Measurements from ENCODE around the gene KLK10. TPM values are rescaled to one million over a fixed set of nuclear protein-coding genes. Genes with fewer than 3 reads are reported as not detected.

The KLK10 gene
- total RNA-seq, 3 donors from 2014 or later: not detected

DNA sequence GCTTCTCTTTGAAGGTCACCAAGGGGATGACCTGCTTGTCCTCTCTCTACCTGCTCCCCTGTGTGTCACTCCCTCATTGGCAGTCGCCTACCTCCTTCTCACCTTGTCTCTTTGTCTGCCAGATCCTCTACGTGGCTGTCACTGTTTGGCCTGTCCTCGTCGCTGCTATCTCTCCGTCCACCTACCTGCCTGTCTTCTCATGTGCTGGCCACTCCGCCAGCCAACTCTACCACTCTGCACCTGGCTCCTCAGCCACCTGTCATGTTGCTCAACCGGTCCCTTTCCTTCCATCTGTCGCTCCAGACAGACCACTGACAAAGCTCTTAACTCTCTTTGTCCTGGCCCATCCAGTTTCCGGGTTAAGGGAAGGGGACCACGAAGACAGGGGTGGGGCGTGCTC lies 15.2 kb upstream of the KLK10 start, which contains the start of gene KLK12:
Gene KLK12, minus strand, starts transcription at position 299 of the 400 bp plus-strand sequence. CDS start 381 bp downstream, outside the sequence.
- H3K36me3 Mint-ChIP-seq (ENCODE audit: insufficient read depth): no peaks in the 10 kb centered on the region
- H3K4me1 Mint-ChIP-seq (ENCODE audit: low read depth): no peaks in the 10 kb centered on the region
- ATAC-seq (no peak), DNase-seq (no peak)
- peaks cover 37% of the 10 kb centered on the region for H3K27me3 Mint-ChIP-seq (ENCODE audit: low read depth)
- no peaks in the 10 kb centered on the region for H3K9me3 Mint-ChIP-seq
- no peak within 1 kb of the TSS for H3K4me3 Mint-ChIP-seq

DNA sequence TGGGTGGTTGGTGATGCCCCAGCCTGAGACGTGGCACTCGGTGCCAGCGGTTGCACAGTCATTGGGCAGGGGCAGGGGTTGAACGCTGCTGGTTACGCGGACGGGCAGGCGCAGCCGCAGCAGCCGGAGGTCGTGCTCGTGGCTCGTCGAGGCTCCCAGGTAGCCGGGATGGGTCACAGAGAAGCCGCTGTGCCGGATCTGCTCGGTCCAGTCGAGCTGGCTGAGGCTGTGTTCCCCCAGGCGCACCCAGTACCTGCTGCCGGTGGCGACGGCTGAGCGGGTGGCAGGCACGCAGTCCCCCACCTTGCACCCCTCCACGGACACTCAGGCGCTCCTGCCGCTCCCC lies 12.3 kb upstream of the KLK10 start:
- Mint-ChIP-seq H3K4me3 (no peak overlapping the region), H3K27me3 (ENCODE audit: low read depth) (peaks cover 51% of the 10 kb centered on the region), H3K4me1 (ENCODE audit: low read depth) (no peaks in the 10 kb centered on the region), H3K36me3 (ENCODE audit: insufficient read depth) (no peaks in the 10 kb centered on the region), H3K9me3 (no peaks in the 10 kb centered on the region)
- ATAC-seq (no peak), DNase-seq (no peak)

DNA sequence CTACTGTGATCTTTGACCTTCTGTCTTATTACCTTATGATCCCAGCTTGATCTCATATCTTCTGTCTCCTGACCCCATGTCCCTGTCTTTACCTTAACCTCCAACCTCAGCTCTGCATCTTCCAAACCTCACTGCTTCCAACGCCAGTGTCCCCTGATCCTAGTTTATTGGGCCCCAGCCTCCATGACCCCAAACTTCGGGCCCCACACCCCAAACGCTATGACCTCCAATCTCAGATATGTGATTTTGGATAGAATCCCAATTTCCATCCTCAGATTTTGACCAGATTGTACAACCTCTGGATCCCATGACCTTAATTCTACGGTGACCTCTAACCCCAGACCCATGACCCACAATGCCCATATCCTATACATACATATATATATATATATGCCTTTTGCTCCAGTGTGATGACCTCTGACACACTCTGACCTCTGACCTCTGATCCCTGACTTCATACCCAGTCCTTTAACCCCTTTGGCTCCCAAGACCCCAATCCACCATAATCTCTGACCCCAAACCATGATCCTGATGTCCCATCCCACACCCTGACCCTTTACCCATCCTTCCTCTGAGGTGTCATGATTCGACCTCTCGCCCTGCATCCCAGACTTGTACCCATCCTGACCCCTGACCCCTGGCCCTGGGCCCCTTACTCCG lies 11.8 kb upstream of the KLK10 start:
- no peak for ATAC-seq
- no peaks in the 10 kb centered on the region for H3K36me3 Mint-ChIP-seq (ENCODE audit: insufficient read depth)
- DNase-seq: no peak
- no peaks in the 10 kb centered on the region for H3K4me1 Mint-ChIP-seq (ENCODE audit: low read depth)
- no peak overlapping the region for H3K4me3 Mint-ChIP-seq
- H3K9me3 Mint-ChIP-seq: no peaks in the 10 kb centered on the region
- H3K27me3 Mint-ChIP-seq (ENCODE audit: low read depth): peaks cover 54% of the 10 kb centered on the region

DNA sequence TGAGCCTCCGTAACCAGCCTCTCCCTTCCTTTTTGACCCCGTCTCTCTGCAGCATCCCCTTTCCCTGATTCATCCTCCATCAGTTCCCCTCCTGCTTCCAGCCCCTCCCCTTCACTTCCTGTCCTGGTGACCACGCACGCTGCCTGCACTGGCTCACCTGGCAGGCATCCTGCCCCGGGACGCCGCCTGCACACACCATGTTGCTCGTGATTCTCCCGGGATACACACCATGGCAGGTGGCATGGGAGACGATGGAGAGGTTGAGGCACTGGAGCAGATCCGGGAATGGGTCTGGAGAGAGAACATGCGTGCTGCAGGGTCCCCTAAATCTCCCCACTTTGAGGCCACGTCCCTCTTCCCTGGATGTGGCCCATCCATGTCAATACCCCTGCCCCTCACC lies 11.1 kb upstream of the KLK10 start:
- H3K36me3 Mint-ChIP-seq (ENCODE audit: insufficient read depth): no peaks in the 10 kb centered on the region
- ATAC-seq: no peak
- no peak for DNase-seq
- H3K4me1 Mint-ChIP-seq (ENCODE audit: low read depth): no peaks in the 10 kb centered on the region
- no peaks in the 10 kb centered on the region for H3K9me3 Mint-ChIP-seq
- H3K4me3 Mint-ChIP-seq: no peak overlapping the region
- H3K27me3 Mint-ChIP-seq (ENCODE audit: low read depth): peaks cover 55% of the 10 kb centered on the region

DNA sequence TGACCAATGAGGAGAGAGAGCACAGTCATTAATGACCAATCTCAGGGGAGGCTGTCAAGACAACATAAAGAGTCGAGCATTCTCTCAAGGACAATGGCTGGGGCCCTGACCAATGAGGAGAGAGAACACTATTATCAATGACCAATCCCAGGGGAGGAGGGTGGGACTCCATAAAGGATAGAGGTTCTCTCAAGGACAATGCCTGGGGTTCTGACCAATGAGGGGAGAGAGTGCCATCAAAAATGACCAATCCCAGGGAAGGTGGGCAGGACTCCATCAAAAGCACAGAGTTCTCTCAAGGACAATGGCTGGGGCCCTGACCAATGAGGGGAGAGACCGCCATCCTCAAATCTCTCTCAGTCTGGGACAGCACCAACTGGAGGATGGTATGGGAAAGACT lies 10.2 kb upstream of the KLK10 start:
- Mint-ChIP-seq H3K27me3 (ENCODE audit: low read depth) (peaks cover 57% of the 10 kb centered on the region), H3K4me1 (ENCODE audit: low read depth) (no peaks in the 10 kb centered on the region), H3K9me3 (no peaks in the 10 kb centered on the region), H3K4me3 (no peak overlapping the region), H3K36me3 (ENCODE audit: insufficient read depth) (no peaks in the 10 kb centered on the region)
- DNase-seq (no peak), ATAC-seq (no peak)

DNA sequence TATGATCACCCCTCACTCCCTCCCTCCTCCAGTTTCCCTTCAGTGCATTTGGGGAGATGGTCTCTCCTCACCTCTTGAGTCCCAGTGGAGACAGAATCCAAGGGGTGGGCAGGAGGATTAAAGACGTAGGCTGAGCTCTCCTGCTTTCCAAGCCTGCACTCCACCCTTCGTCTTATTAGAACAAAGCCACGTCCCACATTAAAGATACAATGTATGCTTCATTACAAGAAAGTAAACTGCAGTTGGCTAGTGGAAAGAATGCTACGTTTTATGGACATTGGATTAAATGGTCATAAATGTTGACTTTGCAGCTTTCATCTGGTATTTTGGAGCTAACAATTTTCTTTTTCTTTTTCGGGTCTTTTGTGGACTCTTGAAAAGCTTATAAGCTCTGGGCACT lies 8.4 kb upstream of the KLK10 start:
- H3K9me3 Mint-ChIP-seq: no peaks in the 10 kb centered on the region
- no peak overlapping the region for H3K4me3 Mint-ChIP-seq
- H3K36me3 Mint-ChIP-seq (ENCODE audit: insufficient read depth): no peaks in the 10 kb centered on the region
- H3K4me1 Mint-ChIP-seq (ENCODE audit: low read depth): no peaks in the 10 kb centered on the region
- ATAC-seq (no peak), DNase-seq (no peak)
- H3K27me3 Mint-ChIP-seq (ENCODE audit: low read depth): peaks cover 64% of the 10 kb centered on the region

DNA sequence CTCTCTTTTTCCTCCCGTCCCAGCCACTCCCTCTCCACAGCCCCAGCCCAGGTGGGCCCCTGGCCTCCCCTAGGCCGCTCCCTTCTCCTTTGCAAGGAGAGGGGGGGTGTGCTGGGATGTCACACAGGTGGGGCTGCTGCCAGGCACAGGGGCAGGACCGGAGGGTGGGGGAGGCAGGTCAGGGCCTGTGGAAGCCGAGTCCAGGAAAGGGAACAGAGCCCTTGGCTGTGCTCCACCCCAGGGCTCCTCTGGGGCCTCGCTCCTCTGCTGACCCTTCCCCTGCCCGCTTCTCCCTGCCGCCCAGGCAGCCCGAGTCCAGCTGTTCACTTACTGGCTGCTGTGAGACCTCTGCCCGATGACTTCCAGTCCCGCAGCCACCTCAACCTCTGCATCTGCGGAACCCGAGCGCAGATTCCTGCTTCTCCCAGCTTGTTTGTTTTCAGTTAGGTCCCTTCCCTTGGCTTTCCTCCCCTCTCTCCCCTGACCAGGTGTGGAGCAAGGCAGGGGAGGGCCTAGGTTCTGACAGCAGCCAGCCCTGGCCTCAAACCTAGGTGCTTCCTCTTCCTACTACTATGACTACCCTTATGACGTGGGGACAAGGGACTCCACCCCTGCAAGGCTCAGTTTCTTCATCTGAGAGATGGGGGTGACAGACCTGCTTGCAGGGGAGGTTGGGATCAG lies 7.8 kb upstream of the KLK10 start:
- no peak for ATAC-seq
- Mint-ChIP-seq H3K36me3 (ENCODE audit: insufficient read depth) (no peaks in the 10 kb centered on the region), H3K4me3 (no peak overlapping the region), H3K4me1 (ENCODE audit: low read depth) (no peaks in the 10 kb centered on the region), H3K27me3 (ENCODE audit: low read depth) (peaks cover 67% of the 10 kb centered on the region), H3K9me3 (no peaks in the 10 kb centered on the region)
- no peak for DNase-seq

DNA sequence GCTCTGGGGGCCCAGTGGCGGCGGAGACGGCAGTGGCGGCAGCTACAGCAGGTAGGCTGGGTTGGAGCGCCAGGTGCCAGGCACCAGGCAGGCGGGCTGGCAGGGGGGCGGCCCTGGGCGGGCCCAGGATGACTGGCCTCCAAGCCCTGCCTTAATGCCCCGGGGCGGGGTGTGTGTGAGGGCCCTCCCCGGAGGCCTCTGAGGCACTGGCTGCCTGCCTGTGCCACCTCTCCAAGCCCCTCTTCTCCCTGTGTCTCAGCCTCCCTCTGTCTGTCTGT lies 7.0 kb upstream of the KLK10 start, which contains the start of gene KLK11:
Gene KLK11, minus strand, starts transcription at position 63 of the 278 bp plus-strand sequence. CDS start 985 bp downstream, outside the sequence.
- Mint-ChIP-seq H3K36me3 (ENCODE audit: insufficient read depth) (no peaks in the 10 kb centered on the region), H3K4me1 (ENCODE audit: low read depth) (no peaks in the 10 kb centered on the region), H3K27me3 (ENCODE audit: low read depth) (peaks cover 64% of the 10 kb centered on the region), H3K9me3 (no peaks in the 10 kb centered on the region), H3K4me3 (no peak within 1 kb of the TSS)
- ATAC-seq (no peak), DNase-seq (no peak)

DNA sequence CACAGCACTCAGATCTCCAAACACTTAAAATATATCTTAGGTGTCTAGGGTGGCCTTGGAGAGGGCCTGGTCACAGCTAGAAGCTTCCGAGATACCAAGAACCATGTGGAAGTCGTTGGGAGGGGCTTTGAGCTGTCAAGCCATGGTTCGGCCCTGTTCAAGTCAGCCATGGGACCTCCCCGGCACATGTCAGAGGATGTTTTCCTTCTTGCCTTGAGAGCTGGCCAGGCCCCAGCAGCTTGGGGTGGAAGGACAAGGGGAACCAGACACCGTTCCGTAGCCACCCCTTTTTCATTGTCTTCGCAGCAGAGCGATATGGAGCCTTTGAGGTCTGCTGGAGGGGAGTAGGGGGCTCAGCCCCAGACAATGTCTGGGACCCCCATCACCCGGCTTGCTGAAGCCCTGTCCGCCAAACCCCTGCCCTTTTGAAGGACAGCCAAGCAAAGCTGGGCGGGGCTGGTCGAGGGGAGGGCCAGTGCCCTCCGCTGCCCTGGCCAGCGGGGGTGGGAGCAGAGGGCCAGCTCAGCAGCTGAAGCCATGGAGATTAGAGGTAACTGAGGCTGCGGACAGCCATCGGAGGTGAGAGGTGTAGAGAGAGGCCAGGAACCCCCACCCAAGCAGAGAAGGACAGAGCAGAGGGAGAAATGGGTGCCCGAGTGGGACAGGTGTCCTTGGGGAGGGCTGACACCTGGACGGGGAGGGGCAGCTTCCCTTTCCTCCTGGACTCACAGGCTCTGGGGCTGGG lies 6.5 kb upstream of the KLK10 start:
- Mint-ChIP-seq H3K4me1 (ENCODE audit: low read depth) (no peaks in the 10 kb centered on the region), H3K9me3 (no peaks in the 10 kb centered on the region)
- ATAC-seq: no peak

DNA sequence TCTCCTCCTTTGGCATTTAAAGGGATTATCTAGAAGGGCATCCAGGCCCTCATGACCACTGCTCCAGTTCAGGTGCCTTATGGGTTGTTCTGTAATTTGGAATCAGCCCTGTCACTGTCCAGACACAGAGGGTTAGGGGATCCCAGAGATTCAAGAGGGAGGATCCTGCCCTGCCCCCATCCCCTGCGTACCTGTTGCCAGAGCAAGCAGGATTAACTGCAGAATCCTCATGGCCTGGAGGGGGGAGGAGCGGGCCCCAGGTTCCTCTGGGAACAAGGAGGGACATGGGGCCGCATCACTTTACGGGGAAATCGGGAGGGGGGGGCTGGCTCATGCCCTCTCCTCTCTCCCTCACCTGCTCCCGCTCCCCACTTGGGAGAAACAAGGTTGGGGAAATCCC lies 5.9 kb upstream of the KLK10 start:
- H3K9me3 Mint-ChIP-seq: no peaks in the 10 kb centered on the region
- H3K27me3 Mint-ChIP-seq (ENCODE audit: low read depth): peaks cover 57% of the 10 kb centered on the region
- DNase-seq (no peak), ATAC-seq (no peak)
- H3K4me3 Mint-ChIP-seq: no peak overlapping the region
- no peaks in the 10 kb centered on the region for H3K36me3 Mint-ChIP-seq (ENCODE audit: insufficient read depth)
- no peaks in the 10 kb centered on the region for H3K4me1 Mint-ChIP-seq (ENCODE audit: low read depth)

More for the DNA sequence above, 6.5 kb upstream of the KLK10 start:
- Mint-ChIP-seq H3K36me3 (ENCODE audit: insufficient read depth) (no peaks in the 10 kb centered on the region), H3K27me3 (ENCODE audit: low read depth) (peaks cover 60% of the 10 kb centered on the region), H3K4me3 (no peak overlapping the region)
- DNase-seq: no peak

DNA sequence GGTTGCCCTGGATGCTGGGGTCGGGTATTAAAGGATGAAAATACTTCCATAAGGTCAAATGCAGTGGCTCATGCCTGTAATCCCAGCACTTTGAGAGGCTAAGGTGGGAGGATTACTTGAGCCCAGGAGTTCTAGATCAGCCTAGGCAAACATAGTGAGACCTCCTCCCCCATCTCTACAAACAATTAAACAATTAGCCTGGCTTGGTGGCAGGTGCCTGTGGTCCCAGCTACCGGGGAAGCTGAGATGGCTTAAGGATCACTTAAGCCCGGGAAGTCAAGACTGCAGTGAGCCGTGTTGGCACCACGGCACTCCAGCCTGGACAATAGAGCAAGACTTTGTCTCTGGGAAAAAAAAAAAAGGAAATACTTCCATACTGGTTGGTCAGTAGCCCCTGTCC lies 5.4 kb upstream of the KLK10 start:
- Mint-ChIP-seq H3K9me3 (no peaks in the 10 kb centered on the region), H3K36me3 (ENCODE audit: insufficient read depth) (no peaks in the 10 kb centered on the region), H3K4me3 (no peak overlapping the region), H3K27me3 (ENCODE audit: low read depth) (peaks cover 61% of the 10 kb centered on the region), H3K4me1 (ENCODE audit: low read depth) (no peaks in the 10 kb centered on the region)
- DNase-seq (no peak), ATAC-seq (no peak)

DNA sequence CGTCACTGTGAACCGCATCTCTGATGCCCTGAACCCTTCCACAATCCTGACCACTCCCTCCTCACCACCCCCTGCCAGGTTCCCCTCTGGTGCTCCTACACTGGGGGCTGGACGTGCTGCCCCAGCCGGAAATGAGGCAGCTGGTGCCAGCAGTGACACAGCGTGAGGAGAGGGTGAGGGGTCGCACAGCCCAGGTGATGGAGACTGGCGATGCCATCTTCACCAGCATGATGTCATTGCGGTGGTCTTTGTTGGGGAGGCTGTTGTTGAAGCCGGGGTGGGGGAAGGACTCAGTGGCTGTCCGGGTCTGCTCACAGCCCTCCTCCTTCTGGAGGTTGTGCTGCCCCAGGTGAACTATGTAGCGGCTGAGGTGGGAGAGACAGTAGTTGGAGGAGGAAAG lies 4.4 kb upstream of the KLK10 start:
- ATAC-seq: no peak
- Mint-ChIP-seq H3K4me1 (ENCODE audit: low read depth) (peaks cover 2% of the 10 kb centered on the region), H3K4me3 (no peak overlapping the region), H3K36me3 (ENCODE audit: insufficient read depth) (no peaks in the 10 kb centered on the region), H3K27me3 (ENCODE audit: low read depth) (peaks cover 65% of the 10 kb centered on the region), H3K9me3 (no peaks in the 10 kb centered on the region)
- DNase-seq: no peak

DNA sequence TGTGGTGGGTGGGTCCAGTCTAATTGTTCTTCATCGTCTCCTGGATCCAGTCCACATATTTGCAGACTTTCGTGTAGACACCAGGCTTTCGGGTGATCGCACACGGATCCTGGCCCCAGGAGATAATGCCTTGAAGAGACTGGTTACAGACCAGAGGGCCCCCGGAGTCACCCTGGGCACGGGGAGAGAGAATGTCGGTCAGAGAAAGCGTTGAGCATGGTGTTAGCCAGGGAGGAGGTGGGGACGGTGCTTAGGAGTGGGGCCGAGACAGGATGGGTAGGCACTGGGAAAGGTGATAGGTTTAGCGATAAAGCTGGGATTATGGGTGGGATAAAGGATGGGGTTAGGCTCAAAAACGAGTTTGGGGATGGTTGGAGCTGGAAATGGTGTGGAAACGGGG lies 3.0 kb upstream of the KLK10 start:
- Mint-ChIP-seq H3K4me1 (ENCODE audit: low read depth) (peaks cover 9% of the 10 kb centered on the region), H3K36me3 (ENCODE audit: insufficient read depth) (no peaks in the 10 kb centered on the region), H3K4me3 (no peak overlapping the region), H3K9me3 (no peaks in the 10 kb centered on the region), H3K27me3 (ENCODE audit: low read depth) (peaks cover 69% of the 10 kb centered on the region)
- DNase-seq (no peak), ATAC-seq (no peak)

DNA sequence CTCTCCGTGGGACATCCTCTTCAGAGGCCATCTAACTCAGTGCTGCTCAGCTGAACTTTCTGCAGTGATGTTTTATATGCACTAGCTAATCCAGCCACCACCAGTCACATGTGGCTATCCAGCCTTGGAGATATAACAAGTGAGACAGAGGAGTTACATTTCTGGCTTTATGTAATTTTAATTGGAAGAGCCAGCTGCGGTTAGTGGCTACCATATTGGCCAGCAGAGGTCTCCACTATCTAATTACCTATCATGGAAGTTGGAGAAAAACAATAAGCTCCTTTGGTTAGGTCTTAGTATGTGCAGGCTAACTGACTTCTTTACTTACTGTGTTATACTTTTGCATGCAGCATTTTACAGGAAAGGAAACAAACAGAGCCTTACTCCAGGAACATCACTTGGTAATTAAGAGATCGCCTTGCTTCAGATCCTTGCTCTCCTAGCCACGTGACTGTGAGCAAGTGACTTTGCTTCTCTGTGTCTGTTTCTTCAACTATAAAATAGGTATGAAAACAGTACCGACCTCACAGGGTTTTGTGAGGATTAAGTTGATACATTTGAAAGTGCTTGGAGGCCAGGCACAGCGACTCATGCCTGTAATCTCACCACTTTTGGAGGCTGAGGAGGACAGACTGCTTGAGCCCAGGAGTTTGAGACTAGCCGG lies 1.6 kb upstream of the KLK10 start:
- H3K4me1 Mint-ChIP-seq (ENCODE audit: low read depth): peaks cover 15% of the 10 kb centered on the region
- peaks cover 75% of the 10 kb centered on the region for H3K27me3 Mint-ChIP-seq (ENCODE audit: low read depth)
- ATAC-seq: no peak
- DNase-seq: no peak
- H3K4me3 Mint-ChIP-seq: no peak overlapping the region
- H3K36me3 Mint-ChIP-seq (ENCODE audit: insufficient read depth): no peaks in the 10 kb centered on the region
- no peaks in the 10 kb centered on the region for H3K9me3 Mint-ChIP-seq

Measured in activated T-cell treated with anti-CD3 and anti-CD28 coated beads, Interleukin-2, amount 50 U/mL, for 4 hours (primary cell).